ENCODE results near the gene TEKT2. TPM values are rescaled to one million over a fixed set of nuclear protein-coding genes. Genes with fewer than 3 reads are reported as not detected.

The TEKT2 gene
- total and polyA plus RNA-seq, 2 of the 8 experiments (the other 6 are each of a cell fraction or from before 2014, with no cell fraction given): 1.6 to 1.7 TPM

DNA sequence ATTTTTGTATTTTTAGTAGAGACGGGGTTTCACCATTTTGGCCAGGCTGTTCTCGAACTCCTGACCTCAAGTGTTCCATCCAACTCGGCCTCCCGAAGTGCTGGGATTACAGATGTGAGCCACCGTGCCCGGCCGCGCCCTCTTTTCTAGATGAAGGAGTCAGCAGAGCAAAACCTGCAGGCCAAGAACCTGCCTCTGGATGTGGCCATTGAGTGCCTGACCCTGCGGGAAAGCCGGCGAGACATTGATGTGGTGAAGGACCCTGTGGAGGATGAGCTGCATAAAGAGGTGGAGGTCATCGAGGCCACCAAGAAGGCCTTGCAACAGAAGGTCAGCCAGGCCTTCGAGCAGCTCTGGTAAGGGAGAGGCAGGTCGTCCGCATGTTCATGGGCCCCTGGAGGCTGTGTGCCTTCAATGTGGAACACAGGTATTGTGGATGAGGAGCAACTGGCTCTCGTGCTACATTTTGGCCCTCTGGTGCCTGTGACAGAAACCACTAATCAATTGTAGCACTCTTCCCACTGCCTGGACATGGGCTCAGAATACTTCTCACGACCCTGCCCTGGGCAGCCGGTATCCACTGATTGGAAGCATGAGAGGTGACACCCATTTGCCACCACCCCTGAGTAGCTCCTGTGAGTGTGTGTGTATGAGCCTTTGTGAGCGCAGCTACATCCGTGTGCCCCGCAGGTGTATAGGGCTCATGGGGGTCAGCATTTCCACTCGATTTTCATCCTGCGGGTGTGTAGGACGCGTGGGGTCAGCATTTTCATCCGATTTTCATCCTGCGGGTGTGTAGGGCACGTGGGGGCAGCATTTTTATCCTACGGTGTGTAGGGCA lies 2.0 kb downstream of the TEKT2 start:
- Histone ChIP-seq H3K4me3 (ENCODE audit: extremely low read depth in 1 of 4, insufficient read depth in 2 of 4, low read depth in 3 of 4, low read length in 4 of 4) (no peak overlapping the region), H3K14ac (ENCODE audit: insufficient read length) (no peak overlapping the region), H3K27ac (ENCODE audit: low read depth, low read length) (no peak overlapping the region), H4K8ac (ENCODE audit: extremely low read depth, insufficient read depth, low read length) (no peak overlapping the region), H2BK5ac (ENCODE audit: low read depth, low read length) (no peak overlapping the region), H3K4ac (replicated peaks; ENCODE audit: insufficient read length, low read depth, low read length) (no peak overlapping the region), H3K27me3 (replicated peaks in 1 of 4; ENCODE audit: control insufficient read depth in 3 of 4, extremely low read depth in 1 of 4, insufficient read depth in 3 of 4, low read length in 3 of 4) (peaks cover 0 to 3% (median 0%) of the 10 kb centered on the region in 4 experiments; a peak in 2 of 7 replicates), H4K5ac (ENCODE audit: insufficient read length, low read depth, low read length) (no peak overlapping the region), H3K4me1 (replicated peaks in 1 of 4; ENCODE audit: control insufficient read depth in 3 of 4, insufficient read depth in 4 of 4, low read length in 3 of 4) (peaks cover 0 to 18% (median 12%) of the 10 kb centered on the region in 4 experiments; a peak in 5 of 7 replicates), H2AK5ac (ENCODE audit: low read depth, low read length) (no peak overlapping the region), H3K18ac (ENCODE audit: extremely low read depth, low read length) (no peak overlapping the region), H3K9me3 (ENCODE audit: insufficient read depth in 2 of 2, low read depth in 1 of 2, low read length in 1 of 2) (no peaks in the 10 kb centered on the region), H3K79me2 (ENCODE audit: control insufficient read depth in 1 of 2, insufficient read depth in 2 of 2, low read length in 2 of 2) (peaks cover 0 to 15% of the 10 kb centered on the region in 2 experiments; a peak in 2 of 4 replicates), H2BK15ac (ENCODE audit: low read length) (no peak overlapping the region), H3K56ac (replicated peaks; ENCODE audit: insufficient read length, low read depth, low read length) (no peak overlapping the region), H2BK120ac (replicated peaks; ENCODE audit: low read depth, low read length) (no peak overlapping the region), H2BK20ac (ENCODE audit: low read length) (no peak overlapping the region), H3K9ac (replicated peaks in 1 of 4; ENCODE audit: extremely low read depth in 1 of 4, low read depth in 3 of 4, low read length in 3 of 4) (no peak overlapping the region), H3K79me1 (ENCODE audit: low read depth, low read length) (peaks cover 5% of the 10 kb centered on the region; the same call in 1 of the 2 replicates), H4K91ac (replicated peaks; ENCODE audit: insufficient read length, low read length) (no peak overlapping the region), H3K23me2 (ENCODE audit: low read depth, low read length) (peaks cover 13% of the 10 kb centered on the region; the same call in 1 of the 2 replicates), H4K20me1 (replicated peaks in 1 of 2; ENCODE audit: control insufficient read depth in 1 of 2, insufficient read depth in 2 of 2, low read length in 2 of 2) (peaks cover 0 to 5% of the 10 kb centered on the region in 2 experiments), H2AFZ (ENCODE audit: low read length) (no peak overlapping the region), H3K36me3 (ENCODE audit: control insufficient read depth in 2 of 4, insufficient read depth in 4 of 4, low read length in 3 of 4) (no peaks in the 10 kb centered on the region), H2BK12ac (ENCODE audit: low read depth, low read length) (0 out of 2 replicates have a peak overlapping the region, but pooled peaks have one; percentile 7), H3K23ac (ENCODE audit: insufficient read length) (no peak overlapping the region), H3K4me2 (ENCODE audit: insufficient read depth in 1 of 2, low read depth in 2 of 2, low read length in 2 of 2) (no peak overlapping the region)
- DNase-seq (ENCODE audit: low read depth in 1 of 2, low spot score in 2 of 2) (peak in 1 of 2 experiments; percentile 39), FAIRE-seq (no peak)
- CTCF ChIA-PET (ENCODE audit: partially characterized antibody): interaction anchor here (1.3 to 4.0 kb wide), 6 partner anchors 11 to 102 kb away, joined by 3 to 38 read pairs (median 6); no protein-coding TSS in a partner anchor
- 92% methylated on average over 29 of the region's 29 CpGs; no CpG with 5 or more reads in 1 of the 2 experiments for WGBS, 2 experiments (ENCODE audit: extremely low coverage in 1 of 2, insufficient coverage in 1 of 2, insufficient read length in 1 of 2, insufficient replicate concordance in 2 of 2, low coverage in 1 of 2, low lambda C conversion rate in 2 of 2, missing lambda C conversion rate in 1 of 2)
- POLR2A ChIA-PET (ENCODE audit: partially characterized antibody): interaction anchor here (0.6 to 2.4 kb wide), 3 partner anchors 10 to 237 kb away, joined by 3 to 9 read pairs (median 4); no protein-coding TSS in a partner anchor
- TF ChIP-seq YY1 (IDR thresholded peaks at IDR 0.05; ENCODE audit: low read depth, low read length): no peak
- TF ChIP-seq RBBP5 (IDR thresholded peaks at IDR 0.05; ENCODE audit: borderline replicate concordance, low read depth, low read length): no peak
- no peak for TF ChIP-seq BRCA1 (IDR thresholded peaks at IDR 0.05; ENCODE audit: low read depth, low read length)
- TF ChIP-seq JUND (IDR thresholded peaks at IDR 0.05; ENCODE audit: low read length): no peak
- no peak for TF ChIP-seq SUZ12 (IDR thresholded peaks at IDR 0.05; ENCODE audit: low read length)
- no peak for TF ChIP-seq SAP30 (IDR thresholded peaks at IDR 0.05; ENCODE audit: insufficient read depth, insufficient replicate concordance, low read length)
- TF ChIP-seq CREB1 (IDR thresholded peaks at IDR 0.05): no peak
- no peak for TF ChIP-seq HDAC6 (IDR thresholded peaks at IDR 0.05; ENCODE audit: low read depth, low read length)
- no peak for TF ChIP-seq MAFK (IDR thresholded peaks at IDR 0.05; ENCODE audit: low read depth, low read length)
- TF ChIP-seq JUN (IDR thresholded peaks at IDR 0.05; ENCODE audit: low read depth, low read length): no peak
- TF ChIP-seq, protein P1, sequence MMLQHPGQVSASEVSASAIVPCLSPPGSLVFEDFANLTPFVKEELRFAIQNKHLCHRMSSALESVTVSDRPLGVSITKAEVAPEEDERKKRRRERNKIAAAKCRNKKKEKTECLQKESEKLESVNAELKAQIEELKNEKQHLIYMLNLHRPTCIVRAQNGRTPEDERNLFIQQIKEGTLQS (IDR thresholded peaks at IDR 0.05; ENCODE audit: insufficient read depth, low read depth, low read length): no peak
- no peak for TF ChIP-seq CEBPB (IDR thresholded peaks at IDR 0.05; ENCODE audit: low read depth, low read length)
